HL-60 (cell line): ENCODE data around the gene ETV3L.

Experiments
- CTCF ChIP-seq: IDR thresholded peaks from one replicate; pipeline ENCODE4 v1.5.1; 2011; ENCODE audit warnings: low read length, control low read depth, inconsistent platforms; ENCODE audit not compliant: insufficient read depth
- POLR2AphosphoS5 ChIP-seq: IDR thresholded peaks from 2 replicates; pipeline ENCODE4 v1.6.1; 2012; ENCODE audit warnings: low read depth
- REST ChIP-seq: IDR thresholded peaks from 2 replicates; pipeline ENCODE4 v1.6.1; 2012; ENCODE audit warnings: low read depth; ENCODE audit not compliant: insufficient replicate concordance

- TF ChIP-seq CTCF (no peak), POLR2AphosphoS5 (no peak), REST (no peak)
These were observed 37.4 kb upstream of the ETV3L start for GRCh38 chr1:157137046-157137407.
